ENCODE data around the gene SETDB2. TPM values are rescaled to one million over a fixed set of nuclear protein-coding genes. Genes with fewer than 3 reads are reported as not detected.

SETDB2 gene
- total RNA-seq, 1 experiment from 2014 or later = 2.7 TPM

GRCh38 chr13:49498206-49498605, 54.1 kb downstream of the SETDB2 start:
- H2AFZ ChIP-seq (ENCODE audit: low read length) = no peak overlapping the region
- CTCF ChIA-PET = no interaction called here
- H3K9ac ChIP-seq (ENCODE audit: low read length) = no peak overlapping the region
- H4K20me1 ChIP-seq (ENCODE audit: low read length) = no peaks in the 10 kb centered on the region
- no TSS peak for BruUV-seq (replicated peaks)
- H3K4me2 ChIP-seq (ENCODE audit: low read length) = no peak overlapping the region
- TF ChIP-seq EZH2 (IDR thresholded peaks at IDR 0.05; ENCODE audit: low read length, unreplicated experiment) (no peak), EZH2phosphoT487 (IDR thresholded peaks at IDR 0.05; ENCODE audit: borderline replicate concordance, low read length) (no peak)
- TF ChIP-seq, protein P1, sequence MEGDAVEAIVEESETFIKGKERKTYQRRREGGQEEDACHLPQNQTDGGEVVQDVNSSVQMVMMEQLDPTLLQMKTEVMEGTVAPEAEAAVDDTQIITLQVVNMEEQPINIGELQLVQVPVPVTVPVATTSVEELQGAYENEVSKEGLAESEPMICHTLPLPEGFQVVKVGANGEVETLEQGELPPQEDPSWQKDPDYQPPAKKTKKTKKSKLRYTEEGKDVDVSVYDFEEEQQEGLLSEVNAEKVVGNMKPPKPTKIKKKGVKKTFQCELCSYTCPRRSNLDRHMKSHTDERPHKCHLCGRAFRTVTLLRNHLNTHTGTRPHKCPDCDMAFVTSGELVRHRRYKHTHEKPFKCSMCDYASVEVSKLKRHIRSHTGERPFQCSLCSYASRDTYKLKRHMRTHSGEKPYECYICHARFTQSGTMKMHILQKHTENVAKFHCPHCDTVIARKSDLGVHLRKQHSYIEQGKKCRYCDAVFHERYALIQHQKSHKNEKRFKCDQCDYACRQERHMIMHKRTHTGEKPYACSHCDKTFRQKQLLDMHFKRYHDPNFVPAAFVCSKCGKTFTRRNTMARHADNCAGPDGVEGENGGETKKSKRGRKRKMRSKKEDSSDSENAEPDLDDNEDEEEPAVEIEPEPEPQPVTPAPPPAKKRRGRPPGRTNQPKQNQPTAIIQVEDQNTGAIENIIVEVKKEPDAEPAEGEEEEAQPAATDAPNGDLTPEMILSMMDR (conservative IDR thresholded peaks at IDR 0.05; ENCODE audit: low read depth, low read length) = no peak
- no peaks in the 10 kb centered on the region for H3K9me3 ChIP-seq (ENCODE audit: low read length)
- intact Hi-C loops (cut with micrococcal nuclease) = loop anchor here (5.0 kb wide), 1 partner anchor 109 kb away; no protein-coding TSS in a partner anchor
- H3K79me2 ChIP-seq (ENCODE audit: low read length) = no peaks in the 10 kb centered on the region
- no peaks in the 10 kb centered on the region for H3K27me3 ChIP-seq (ENCODE audit: low read length)
- ATAC-seq = no peak
- DNase-seq = no peak
- H3K9me2 ChIP-seq (replicated peaks; ENCODE audit: low read length) = no peaks in the 10 kb centered on the region
- POLR2A ChIA-PET (ENCODE audit: unreplicated experiment) = no interaction called here
- no peak overlapping the region for H3K27ac ChIP-seq (ENCODE audit: low read length)
- H3F3A ChIP-seq (ENCODE audit: low read length, unreplicated experiment) = no peaks in the 10 kb centered on the region
- H3K4me3 ChIP-seq (ENCODE audit: low read length) = no peak overlapping the region
- H3K36me3 ChIP-seq (ENCODE audit: low read depth, low read length) = no peaks in the 10 kb centered on the region
- peaks cover 26% of the 10 kb centered on the region for H3K4me1 ChIP-seq (ENCODE audit: insufficient read depth, low read length)

- Histone ChIP-seq H3K4me2 (ENCODE audit: low read length) (peak overlapping the region; percentile 63), H3K4me1 (ENCODE audit: insufficient read depth, low read length) (peaks cover 16% of the 10 kb centered on the region), H3K27ac (ENCODE audit: low read length) (peak overlapping the region; percentile 23), H3K79me2 (ENCODE audit: low read length) (no peaks in the 10 kb centered on the region), H3K9me3 (ENCODE audit: low read length) (no peaks in the 10 kb centered on the region), H3K36me3 (ENCODE audit: low read depth, low read length) (no peaks in the 10 kb centered on the region), H2AFZ (ENCODE audit: low read length) (no peak overlapping the region), H3K27me3 (ENCODE audit: low read length) (no peaks in the 10 kb centered on the region), H3K4me3 (ENCODE audit: low read length) (no peak overlapping the region), H3F3A (ENCODE audit: low read length, unreplicated experiment) (no peaks in the 10 kb centered on the region), H3K9me2 (replicated peaks; ENCODE audit: low read length) (no peaks in the 10 kb centered on the region), H4K20me1 (ENCODE audit: low read length) (no peaks in the 10 kb centered on the region), H3K9ac (ENCODE audit: low read length) (no peak overlapping the region)
- ATAC-seq (peak; percentile 42), DNase-seq (peak; percentile 46)
- no TSS peak for BruUV-seq (replicated peaks)
- ChIA-PET CTCF (no interaction called here), POLR2A (ENCODE audit: unreplicated experiment) (no interaction called here)
- intact Hi-C loops (cut with micrococcal nuclease) = loop anchor here (5.0 kb wide), 1 partner anchor 107 kb away; no protein-coding TSS in a partner anchor
- TF ChIP-seq EZH2 (IDR thresholded peaks at IDR 0.05; ENCODE audit: low read length, unreplicated experiment) = no peak
- no peak for TF ChIP-seq EZH2phosphoT487 (IDR thresholded peaks at IDR 0.05; ENCODE audit: borderline replicate concordance, low read length)
- TF ChIP-seq, protein P1 (conservative IDR thresholded peaks at IDR 0.05; ENCODE audit: low read depth, low read length) = no peak
Observed at GRCh38 chr13:49499889-49500660, 56.0 kb downstream of the SETDB2 start.

DNA sequence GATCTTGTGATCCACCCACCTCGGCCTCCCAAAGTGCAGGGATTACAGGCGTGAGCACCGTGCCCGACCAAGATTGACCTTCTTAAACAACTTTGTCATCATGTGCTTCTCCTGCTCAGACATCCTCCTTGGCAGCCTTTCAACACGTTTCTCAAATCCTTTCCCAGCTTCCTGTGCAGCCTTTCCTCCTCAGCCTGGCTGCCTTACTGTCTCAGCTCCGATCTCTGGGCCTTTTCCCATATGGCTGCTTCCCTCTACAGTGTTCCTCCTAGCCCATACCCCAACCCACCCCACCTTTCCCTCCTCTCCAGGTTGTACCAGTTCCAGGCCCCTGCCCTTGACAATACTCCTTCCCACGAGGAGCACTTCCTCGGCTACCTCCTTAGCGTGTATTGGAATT, 58.9 kb downstream of the SETDB2 start:
- no peak overlapping the region for H3K9ac ChIP-seq (ENCODE audit: low read length)
- no TSS peak for BruUV-seq (replicated peaks)
- no peaks in the 10 kb centered on the region for H3K79me2 ChIP-seq (ENCODE audit: low read length)
- H3K9me3 ChIP-seq (ENCODE audit: low read length) = no peaks in the 10 kb centered on the region
- no peaks in the 10 kb centered on the region for H3K36me3 ChIP-seq (ENCODE audit: low read depth, low read length)
- H3F3A ChIP-seq (ENCODE audit: low read length, unreplicated experiment) = no peaks in the 10 kb centered on the region
- DNase-seq = no peak
- no peak overlapping the region for H3K4me3 ChIP-seq (ENCODE audit: low read length)
- intact Hi-C loops (cut with micrococcal nuclease) = no loop called here
- H2AFZ ChIP-seq (ENCODE audit: low read length) = no peak overlapping the region
- ChIA-PET CTCF (no interaction called here), POLR2A (ENCODE audit: unreplicated experiment) (no interaction called here)
- no peaks in the 10 kb centered on the region for H3K9me2 ChIP-seq (replicated peaks; ENCODE audit: low read length)
- H3K4me2 ChIP-seq (ENCODE audit: low read length) = no peak overlapping the region
- H3K4me1 ChIP-seq (ENCODE audit: insufficient read depth, low read length) = peaks cover 16% of the 10 kb centered on the region
- TF ChIP-seq, protein P1 (conservative IDR thresholded peaks at IDR 0.05; ENCODE audit: low read depth, low read length) = no peak
- TF ChIP-seq EZH2 (IDR thresholded peaks at IDR 0.05; ENCODE audit: low read length, unreplicated experiment) = no peak
- TF ChIP-seq EZH2phosphoT487 (IDR thresholded peaks at IDR 0.05; ENCODE audit: borderline replicate concordance, low read length) = no peak
- no peak overlapping the region for H3K27ac ChIP-seq (ENCODE audit: low read length)
- no peak for ATAC-seq
- H4K20me1 ChIP-seq (ENCODE audit: low read length) = no peaks in the 10 kb centered on the region
- no peaks in the 10 kb centered on the region for H3K27me3 ChIP-seq (ENCODE audit: low read length)

Data from PC-3 (cell line).